ENCODE data around the gene STARD5. TPM values are rescaled to one million over a fixed set of nuclear protein-coding genes. Genes with fewer than 3 reads are reported as not detected.
"Not testable (repeated sequence)": the region's sequence is repeated elsewhere in the genome, so short reads cannot be mapped to it uniquely, and the experiment has no call there.

Gene STARD5
- total and polyA plus RNA-seq, 8 donors: 3.8 to 6.6 (median 5.2) TPM

DNA sequence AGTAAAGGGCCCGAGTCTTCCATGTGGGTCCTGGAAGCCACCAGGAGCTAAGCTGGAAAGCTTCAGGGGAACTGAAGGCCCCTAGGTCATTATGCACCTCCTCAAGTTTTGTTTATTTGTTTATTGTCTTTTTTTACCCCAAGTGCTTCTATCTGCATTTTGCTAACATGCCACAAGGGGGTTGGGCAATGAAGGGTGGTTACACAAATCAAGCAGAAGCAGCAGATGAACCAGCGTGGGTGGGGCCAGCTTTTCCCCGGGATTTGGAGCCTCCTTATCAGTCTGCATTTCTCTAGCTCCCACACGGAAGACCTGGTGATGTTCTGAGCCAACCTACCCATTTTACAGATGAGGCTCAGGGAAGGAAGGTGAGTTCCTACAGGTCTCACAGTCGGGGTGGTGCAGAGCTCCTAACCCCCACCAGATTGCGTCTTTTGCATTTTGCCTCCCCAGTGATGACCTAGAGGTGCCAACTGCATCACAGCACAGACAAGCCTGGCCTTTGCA is 33.3 kb upstream of the STARD5 start:
- no peak for ATAC-seq
- H3K9me3 ChIP-seq: no peaks in the 10 kb centered on the region
- TF ChIP-seq, protein P1, sequence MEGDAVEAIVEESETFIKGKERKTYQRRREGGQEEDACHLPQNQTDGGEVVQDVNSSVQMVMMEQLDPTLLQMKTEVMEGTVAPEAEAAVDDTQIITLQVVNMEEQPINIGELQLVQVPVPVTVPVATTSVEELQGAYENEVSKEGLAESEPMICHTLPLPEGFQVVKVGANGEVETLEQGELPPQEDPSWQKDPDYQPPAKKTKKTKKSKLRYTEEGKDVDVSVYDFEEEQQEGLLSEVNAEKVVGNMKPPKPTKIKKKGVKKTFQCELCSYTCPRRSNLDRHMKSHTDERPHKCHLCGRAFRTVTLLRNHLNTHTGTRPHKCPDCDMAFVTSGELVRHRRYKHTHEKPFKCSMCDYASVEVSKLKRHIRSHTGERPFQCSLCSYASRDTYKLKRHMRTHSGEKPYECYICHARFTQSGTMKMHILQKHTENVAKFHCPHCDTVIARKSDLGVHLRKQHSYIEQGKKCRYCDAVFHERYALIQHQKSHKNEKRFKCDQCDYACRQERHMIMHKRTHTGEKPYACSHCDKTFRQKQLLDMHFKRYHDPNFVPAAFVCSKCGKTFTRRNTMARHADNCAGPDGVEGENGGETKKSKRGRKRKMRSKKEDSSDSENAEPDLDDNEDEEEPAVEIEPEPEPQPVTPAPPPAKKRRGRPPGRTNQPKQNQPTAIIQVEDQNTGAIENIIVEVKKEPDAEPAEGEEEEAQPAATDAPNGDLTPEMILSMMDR (IDR thresholded peaks at IDR 0.05): no peak
- intact Hi-C loops (cut with DNase I): no loop called here
- no peaks in the 10 kb centered on the region for H3K36me3 ChIP-seq
- no peak overlapping the region for H3K27ac ChIP-seq
- DNase-seq: no peak
- H3K4me1 ChIP-seq: no peaks in the 10 kb centered on the region
- no peak overlapping the region for H3K4me3 ChIP-seq
- H3K27me3 ChIP-seq: no peaks in the 10 kb centered on the region

- ATAC-seq (no peak), DNase-seq (no peak)
- H3K4me1 ChIP-seq: no peaks in the 10 kb centered on the region
- TF ChIP-seq, protein P1 (IDR thresholded peaks at IDR 0.05): no peak
- intact Hi-C loops (cut with DNase I): no loop called here
- H3K4me3 ChIP-seq: no peak overlapping the region
- H3K9me3 ChIP-seq: no peaks in the 10 kb centered on the region
- no peaks in the 10 kb centered on the region for H3K36me3 ChIP-seq
- no peak overlapping the region for H3K27ac ChIP-seq
- H3K27me3 ChIP-seq: no peaks in the 10 kb centered on the region
Measured at GRCh38 chr15:81356252-81356651, 32.3 kb upstream of the STARD5 start.

DNA sequence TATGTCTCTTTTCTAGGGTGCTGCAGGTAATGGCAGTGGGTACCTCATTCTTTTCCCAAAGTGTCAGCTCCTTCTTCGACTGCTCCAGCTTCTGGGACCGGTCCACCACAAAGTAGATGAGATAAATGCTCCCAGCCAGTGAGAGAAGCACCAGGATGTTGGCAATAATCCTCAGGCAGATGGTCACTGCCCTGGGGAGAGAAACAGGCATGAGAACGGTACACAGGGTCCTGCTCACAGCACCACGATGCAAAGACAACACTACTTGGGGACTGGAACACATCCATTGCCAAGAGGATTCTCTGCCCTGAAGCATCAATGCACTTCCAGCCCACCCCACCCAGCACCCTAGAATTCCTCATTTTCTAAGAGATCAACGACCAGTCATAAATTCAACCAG is 27.7 kb upstream of the STARD5 start:
- TF ChIP-seq, protein P1 (IDR thresholded peaks at IDR 0.05): no peak
- intact Hi-C loops (cut with DNase I): no loop called here
- Histone ChIP-seq H3K4me3 (no peak overlapping the region), H3K4me1 (no peaks in the 10 kb centered on the region), H3K36me3 (no peaks in the 10 kb centered on the region), H3K9me3 (no peaks in the 10 kb centered on the region), H3K27me3 (no peaks in the 10 kb centered on the region), H3K27ac (no peak overlapping the region)
- ATAC-seq (no peak), DNase-seq (no peak)

DNA sequence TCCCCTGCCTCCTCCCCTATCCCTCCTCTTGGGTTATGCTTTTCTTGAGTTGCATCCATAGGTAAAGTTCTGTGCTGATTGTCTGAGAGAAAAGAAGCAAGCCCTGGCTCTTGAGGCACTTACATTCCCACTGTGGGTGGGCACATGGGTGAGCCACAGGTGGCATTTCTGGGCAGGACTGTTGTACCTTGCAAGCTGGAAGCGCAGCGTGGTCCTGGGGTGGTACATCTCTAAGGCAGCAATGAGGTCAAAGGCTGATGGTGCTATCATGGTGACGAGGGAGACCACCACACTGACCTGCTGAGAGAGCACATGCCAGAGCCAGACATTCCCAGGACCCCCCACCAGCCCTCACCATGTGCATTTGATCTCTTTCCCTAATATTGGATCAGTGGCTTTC is 25.3 kb upstream of the STARD5 start:
- H3K4me1 ChIP-seq: no peaks in the 10 kb centered on the region
- intact Hi-C loops (cut with DNase I): no loop called here
- ATAC-seq: no peak

GRCh38 chr15:81348691-81349090 is 24.8 kb upstream of the STARD5 start:
- H3K4me1 ChIP-seq; intact Hi-C loops (cut with DNase I); H3K27ac ChIP-seq; H3K4me3 ChIP-seq; H3K27me3 ChIP-seq; ATAC-seq; DNase-seq; H3K36me3 ChIP-seq; H3K9me3 ChIP-seq: not testable (repeated sequence)

More for the DNA sequence above, 25.3 kb upstream of the STARD5 start:
- Histone ChIP-seq H3K9me3 (no peaks in the 10 kb centered on the region), H3K27me3 (no peaks in the 10 kb centered on the region), H3K36me3 (no peaks in the 10 kb centered on the region), H3K4me3 (no peak overlapping the region), H3K27ac (no peak overlapping the region)
- TF ChIP-seq, protein P1 (IDR thresholded peaks at IDR 0.05): no peak
- no peak for DNase-seq

GRCh38 chr15:81347910-81348309 is 24.0 kb upstream of the STARD5 start:
- DNase-seq (no peak), ATAC-seq (no peak)
- H3K4me1 ChIP-seq: no peaks in the 10 kb centered on the region
- no peak overlapping the region for H3K27ac ChIP-seq
- TF ChIP-seq, protein P1 (IDR thresholded peaks at IDR 0.05): no peak
- H3K4me3 ChIP-seq: no peak overlapping the region
- H3K36me3 ChIP-seq: no peaks in the 10 kb centered on the region
- no peaks in the 10 kb centered on the region for H3K9me3 ChIP-seq
- H3K27me3 ChIP-seq: no peaks in the 10 kb centered on the region
- intact Hi-C loops (cut with DNase I): no loop called here
